ENCODE data around the gene NTN3.

The NTN3 gene

DNA sequence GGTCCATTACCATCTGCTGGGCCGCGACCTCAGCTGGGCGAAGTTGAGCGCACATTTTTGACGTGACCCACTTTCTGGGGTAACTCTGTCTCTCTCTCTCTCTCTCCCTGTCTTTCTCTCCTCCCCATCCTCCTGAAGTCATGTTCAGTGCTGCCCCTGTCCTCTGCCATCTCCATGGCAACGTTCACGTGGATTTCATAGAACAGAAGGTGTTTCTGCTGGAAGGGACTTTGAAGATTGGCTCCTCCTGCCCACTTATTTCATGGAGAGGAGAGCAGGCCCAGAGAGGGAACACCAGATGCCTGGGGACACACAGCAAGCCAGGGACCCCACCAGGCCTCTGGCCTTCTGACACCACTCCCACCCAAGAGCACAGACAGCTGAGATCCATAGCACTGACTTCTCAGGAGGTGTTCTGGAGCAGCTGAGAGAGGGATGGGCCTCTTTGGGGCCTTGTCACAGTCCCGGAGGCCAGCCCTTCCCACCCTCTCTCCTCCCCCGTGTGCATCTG, 46.0 kb upstream of the NTN3 start:
- no peak overlapping the region for H3K4me3 ChIP-seq (ENCODE audit: insufficient read depth in 1 of 2, low read depth in 1 of 2, low read length in 2 of 2)
- H3K36me3 ChIP-seq (ENCODE audit: control insufficient read depth in 1 of 2, insufficient read depth in 2 of 2, low read depth in 1 of 2, low read length in 2 of 2), result no peaks in the 10 kb centered on the region
- H4K8ac ChIP-seq (ENCODE audit: low read length), result no peak overlapping the region
- no peak overlapping the region for H3K9ac ChIP-seq (ENCODE audit: low read length)
- peaks cover 5% of the 10 kb centered on the region for H3K79me1 ChIP-seq (replicated peaks; ENCODE audit: low read length, poor library complexity, severe bottlenecking)
- no peak overlapping the region for H2AFZ ChIP-seq (ENCODE audit: low read depth, low read length)
- H3K18ac ChIP-seq (ENCODE audit: low read depth in 1 of 2, low read length in 2 of 2), result no peak overlapping the region
- H3K4me1 ChIP-seq (ENCODE audit: control insufficient read depth, insufficient read depth, low read depth, low read length), result peaks cover 10% of the 10 kb centered on the region
- no peak overlapping the region for H3K27ac ChIP-seq (ENCODE audit: low read length, poor library complexity, severe bottlenecking)
- 94% methylated on average over 9 of the region's 9 CpGs for WGBS
- no peak overlapping the region for H2BK12ac ChIP-seq (ENCODE audit: low read length in 2 of 2)
- H2BK15ac ChIP-seq (ENCODE audit: low read depth, poor library complexity, severe bottlenecking), result no peak overlapping the region
- H3K14ac ChIP-seq (ENCODE audit: low read length in 2 of 2), result no peak overlapping the region
- H3K27me3 ChIP-seq (ENCODE audit: control insufficient read depth in 1 of 2, insufficient read depth in 1 of 2, low read length in 2 of 2), result peaks cover 13 to 17% of the 10 kb centered on the region in 2 experiments
- H4K91ac ChIP-seq (ENCODE audit: low read length), result no peak overlapping the region
- H3K9me3 ChIP-seq (ENCODE audit: control insufficient read depth, low read length), result no peaks in the 10 kb centered on the region
- H2BK120ac ChIP-seq (ENCODE audit: low read depth, low read length), result no peak overlapping the region
- no peak for DNase-seq
- no peak overlapping the region for H3K4ac ChIP-seq (ENCODE audit: low read depth in 1 of 2, low read length in 2 of 2)
- H3K4me2 ChIP-seq (ENCODE audit: low read length, poor library complexity, severe bottlenecking), result no peak overlapping the region
- H2BK5ac ChIP-seq (ENCODE audit: low read depth, low read length, poor library complexity, severe bottlenecking), result no peak overlapping the region
- no peak overlapping the region for H2AK5ac ChIP-seq (ENCODE audit: low read length, severe bottlenecking)
- H3K23ac ChIP-seq (ENCODE audit: low read length in 2 of 2), result no peak overlapping the region

DNA sequence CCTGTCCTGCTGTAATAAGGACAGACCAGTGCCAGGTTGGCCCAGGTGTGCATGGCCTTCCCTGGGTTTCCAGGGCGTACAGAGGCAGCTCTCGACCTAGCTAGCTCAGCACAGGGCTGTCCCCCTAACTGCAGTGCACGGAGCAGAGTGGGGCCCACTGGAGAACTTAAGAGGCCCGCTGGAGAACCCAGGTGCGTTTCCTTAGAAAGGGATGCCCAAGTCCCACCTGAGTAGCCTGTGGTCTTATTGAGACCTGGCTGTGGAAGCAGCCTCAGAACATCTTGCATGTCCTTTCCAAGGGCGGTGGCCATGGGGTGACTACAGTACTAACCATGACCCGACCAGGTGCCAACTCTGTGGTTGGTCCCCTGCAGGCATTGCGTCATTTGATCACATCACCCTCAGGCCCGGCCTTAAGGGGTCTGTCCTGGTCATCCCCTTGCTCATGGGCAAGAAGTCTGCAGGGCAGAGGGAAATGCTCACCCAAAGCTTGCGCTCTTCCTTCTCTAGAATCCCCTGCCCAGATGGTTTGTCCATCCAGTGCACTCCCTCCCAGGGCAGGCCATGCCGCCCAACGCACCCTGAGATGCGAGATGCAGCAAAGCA, 45.2 kb upstream of the NTN3 start:
- Histone ChIP-seq H3K14ac (ENCODE audit: low read length in 2 of 2) (no peak overlapping the region), H3K27me3 (ENCODE audit: control insufficient read depth in 1 of 2, insufficient read depth in 1 of 2, low read length in 2 of 2) (peaks cover 7 to 10% of the 10 kb centered on the region in 2 experiments), H2BK120ac (ENCODE audit: low read depth, low read length) (no peak overlapping the region), H3K4me1 (ENCODE audit: control insufficient read depth, insufficient read depth, low read depth, low read length) (peaks cover 15% of the 10 kb centered on the region), H2AFZ (ENCODE audit: low read depth, low read length) (no peak overlapping the region), H4K91ac (ENCODE audit: low read length) (no peak overlapping the region), H3K27ac (ENCODE audit: low read length, poor library complexity, severe bottlenecking) (no peak overlapping the region), H4K8ac (ENCODE audit: low read length) (no peak overlapping the region), H3K4me3 (ENCODE audit: insufficient read depth in 1 of 2, low read depth in 1 of 2, low read length in 2 of 2) (no peak overlapping the region), H3K4me2 (ENCODE audit: low read length, poor library complexity, severe bottlenecking) (no peak overlapping the region), H3K9ac (ENCODE audit: low read length) (no peak overlapping the region), H3K18ac (ENCODE audit: low read depth in 1 of 2, low read length in 2 of 2) (no peak overlapping the region), H2BK5ac (ENCODE audit: low read depth, low read length, poor library complexity, severe bottlenecking) (no peak overlapping the region), H3K9me3 (ENCODE audit: control insufficient read depth, low read length) (no peaks in the 10 kb centered on the region), H2AK5ac (ENCODE audit: low read length, severe bottlenecking) (no peak overlapping the region), H2BK12ac (ENCODE audit: low read length in 2 of 2) (no peak overlapping the region), H3K4ac (ENCODE audit: low read depth in 1 of 2, low read length in 2 of 2) (no peak overlapping the region), H3K79me1 (replicated peaks; ENCODE audit: low read length, poor library complexity, severe bottlenecking) (peaks cover 5% of the 10 kb centered on the region), H3K36me3 (ENCODE audit: control insufficient read depth in 1 of 2, insufficient read depth in 2 of 2, low read depth in 1 of 2, low read length in 2 of 2) (no peaks in the 10 kb centered on the region), H2BK15ac (ENCODE audit: low read depth, poor library complexity, severe bottlenecking) (no peak overlapping the region), H3K23ac (ENCODE audit: low read length in 2 of 2) (no peak overlapping the region)
- WGBS, result 95% methylated on average over 13 of the region's 13 CpGs
- DNase-seq, result no peak

DNA sequence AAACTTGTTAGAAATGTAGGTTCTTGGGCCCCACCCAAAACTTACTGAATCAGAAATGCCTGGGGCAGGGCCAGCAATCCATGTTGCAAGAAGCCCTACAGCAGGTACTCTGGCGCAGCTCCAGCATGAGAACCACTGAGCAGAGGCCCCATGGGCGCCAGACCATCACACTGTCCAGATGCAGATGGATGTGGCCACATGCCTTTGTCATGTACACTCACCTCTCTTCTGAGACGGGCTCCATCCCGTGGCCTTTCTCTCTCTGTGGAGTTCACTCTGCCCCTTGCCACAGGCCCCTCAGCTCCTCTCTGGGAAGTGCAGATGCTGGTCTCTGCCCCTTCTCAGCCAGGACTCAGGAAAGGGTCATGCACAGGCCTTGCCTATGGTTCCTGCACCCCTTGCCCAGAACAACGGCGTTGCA, 44.1 kb upstream of the NTN3 start:
- H3K9me3 ChIP-seq (ENCODE audit: control insufficient read depth, low read length), result no peaks in the 10 kb centered on the region
- H4K91ac ChIP-seq (ENCODE audit: low read length), result no peak overlapping the region
- 92% methylated on average over 6 of the region's 6 CpGs for WGBS
- peaks cover 4 to 7% of the 10 kb centered on the region in 2 experiments for H3K27me3 ChIP-seq (ENCODE audit: control insufficient read depth in 1 of 2, insufficient read depth in 1 of 2, low read length in 2 of 2)
- no peak overlapping the region for H2BK12ac ChIP-seq (ENCODE audit: low read length in 2 of 2)
- H2BK5ac ChIP-seq (ENCODE audit: low read depth, low read length, poor library complexity, severe bottlenecking), result no peak overlapping the region
- no peak overlapping the region for H3K4me3 ChIP-seq (ENCODE audit: insufficient read depth in 1 of 2, low read depth in 1 of 2, low read length in 2 of 2)
- H2BK120ac ChIP-seq (ENCODE audit: low read depth, low read length), result no peak overlapping the region
- H3K23ac ChIP-seq (ENCODE audit: low read length in 2 of 2), result no peak overlapping the region
- no peak overlapping the region for H3K4ac ChIP-seq (ENCODE audit: low read depth in 1 of 2, low read length in 2 of 2)
- H3K79me1 ChIP-seq (replicated peaks; ENCODE audit: low read length, poor library complexity, severe bottlenecking), result peaks cover 8% of the 10 kb centered on the region
- peaks cover 0 to under 1% of the 10 kb centered on the region in 2 experiments for H3K36me3 ChIP-seq (ENCODE audit: control insufficient read depth in 1 of 2, insufficient read depth in 2 of 2, low read depth in 1 of 2, low read length in 2 of 2)
- H3K4me2 ChIP-seq (ENCODE audit: low read length, poor library complexity, severe bottlenecking), result no peak overlapping the region
- H3K18ac ChIP-seq (ENCODE audit: low read depth in 1 of 2, low read length in 2 of 2), result no peak overlapping the region
- H3K14ac ChIP-seq (ENCODE audit: low read length in 2 of 2), result no peak overlapping the region
- DNase-seq, result no peak
- H3K9ac ChIP-seq (ENCODE audit: low read length), result no peak overlapping the region
- H4K8ac ChIP-seq (ENCODE audit: low read length), result no peak overlapping the region
- H3K27ac ChIP-seq (ENCODE audit: low read length, poor library complexity, severe bottlenecking), result no peak overlapping the region
- H3K4me1 ChIP-seq (ENCODE audit: control insufficient read depth, insufficient read depth, low read depth, low read length), result peaks cover 15% of the 10 kb centered on the region
- H2BK15ac ChIP-seq (ENCODE audit: low read depth, poor library complexity, severe bottlenecking), result no peak overlapping the region
- H2AK5ac ChIP-seq (ENCODE audit: low read length, severe bottlenecking), result no peak overlapping the region
- no peak overlapping the region for H2AFZ ChIP-seq (ENCODE audit: low read depth, low read length)

DNA sequence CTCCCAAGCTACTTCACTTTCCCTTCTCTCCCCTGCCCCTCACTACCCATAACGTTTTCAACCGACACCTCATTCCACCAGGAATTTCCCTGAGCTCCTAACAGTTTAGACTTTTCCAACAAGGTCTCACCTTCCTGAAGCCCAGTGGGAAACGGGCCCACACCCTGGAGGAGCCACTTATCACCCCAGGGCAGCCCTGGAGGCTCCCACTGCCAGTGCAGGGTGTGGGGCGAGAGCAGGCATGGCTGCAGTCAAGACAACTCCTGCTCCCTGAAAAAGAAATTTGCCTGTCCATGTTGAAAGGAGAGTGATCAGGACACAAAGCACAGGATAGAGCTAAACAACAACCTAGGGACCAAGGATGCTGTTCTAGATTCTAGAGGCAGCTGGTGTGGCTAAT, 43.6 kb upstream of the NTN3 start:
- H3K4me3 ChIP-seq (ENCODE audit: insufficient read depth in 1 of 2, low read depth in 1 of 2, low read length in 2 of 2), result no peak overlapping the region
- no peak overlapping the region for H2BK15ac ChIP-seq (ENCODE audit: low read depth, poor library complexity, severe bottlenecking)
- H3K18ac ChIP-seq (ENCODE audit: low read depth in 1 of 2, low read length in 2 of 2), result no peak overlapping the region
- H2AFZ ChIP-seq (ENCODE audit: low read depth, low read length), result no peak overlapping the region
- peaks cover 4 to 6% of the 10 kb centered on the region in 2 experiments for H3K36me3 ChIP-seq (ENCODE audit: control insufficient read depth in 1 of 2, insufficient read depth in 2 of 2, low read depth in 1 of 2, low read length in 2 of 2)
- H3K4ac ChIP-seq (ENCODE audit: low read depth in 1 of 2, low read length in 2 of 2), result no peak overlapping the region
- 83% methylated on average over 4 of the region's 4 CpGs for WGBS
- H3K4me2 ChIP-seq (ENCODE audit: low read length, poor library complexity, severe bottlenecking), result no peak overlapping the region
- no peak overlapping the region for H2BK5ac ChIP-seq (ENCODE audit: low read depth, low read length, poor library complexity, severe bottlenecking)
- DNase-seq, result no peak
- no peak overlapping the region for H4K8ac ChIP-seq (ENCODE audit: low read length)
- H3K9me3 ChIP-seq (ENCODE audit: control insufficient read depth, low read length), result no peaks in the 10 kb centered on the region
- H3K14ac ChIP-seq (ENCODE audit: low read length in 2 of 2), result no peak overlapping the region
- H4K91ac ChIP-seq (ENCODE audit: low read length), result no peak overlapping the region
- no peak overlapping the region for H2AK5ac ChIP-seq (ENCODE audit: low read length, severe bottlenecking)
- H2BK12ac ChIP-seq (ENCODE audit: low read length in 2 of 2), result no peak overlapping the region
- no peak overlapping the region for H3K23ac ChIP-seq (ENCODE audit: low read length in 2 of 2)
- no peak overlapping the region for H2BK120ac ChIP-seq (ENCODE audit: low read depth, low read length)
- H3K79me1 ChIP-seq (replicated peaks; ENCODE audit: low read length, poor library complexity, severe bottlenecking), result peaks cover 12% of the 10 kb centered on the region
- peaks cover 0 to 1% of the 10 kb centered on the region in 2 experiments for H3K27me3 ChIP-seq (ENCODE audit: control insufficient read depth in 1 of 2, insufficient read depth in 1 of 2, low read length in 2 of 2)
- H3K4me1 ChIP-seq (ENCODE audit: control insufficient read depth, insufficient read depth, low read depth, low read length), result peaks cover 15% of the 10 kb centered on the region
- no peak overlapping the region for H3K27ac ChIP-seq (ENCODE audit: low read length, poor library complexity, severe bottlenecking)
- no peak overlapping the region for H3K9ac ChIP-seq (ENCODE audit: low read length)

All from mesenchymal stem cell (in vitro differentiated cells and primary cell).